Panc1 (cell line): ENCODE data around the gene SPCS2. TPM values are rescaled to one million over a fixed set of nuclear protein-coding genes. Genes with fewer than 3 reads are reported as not detected.

Experiments used
- ATAC-seq: fragments of 200-7000 bp; cut with Tn5 transposase; 2 replicates; pipeline ENCODE4 v1.9.1; 2020; ENCODE audit warnings: mild to moderate bottlenecking, moderate library complexity
- BruUV-seq: library from RNA; stranded (reverse); fragments of 400-500 nt; replicated peaks from 2 replicates; lab custom pipeline; 2021; lab: Mats Ljungman, UMichigan
- CTCF ChIA-PET: fragments of 300-600 bp; sonication (Branson Sonifier 250); formaldehyde crosslinking; loops from one replicate; lab custom pipeline; 2022; ENCODE audit warnings: antibody characterized with exemption; lab: Charles Lee
- POLR2A ChIA-PET: fragments of 300-600 bp; sonication (Branson Sonifier 250); formaldehyde crosslinking; loops from one replicate; lab custom pipeline; 2022; ENCODE audit warnings: antibody characterized with exemption; lab: Charles Lee
- DNase-seq: peaks from one replicate; pipeline ENCODE4 v3.0.0-alpha.2; 2010; ENCODE audit warnings: low read depth, low spot score
- H3K27ac ChIP-seq: 2 replicates; pipeline ENCODE4 v1.5.1; 2011; ENCODE audit warnings: mild to moderate bottlenecking, low read length, inconsistent platforms
- H3K27me3 ChIP-seq: fragments of 200-500 bp; sonication (Bioruptor generic); 2 replicates; pipeline ENCODE4 v1.6.0; 2014; ENCODE audit warnings: low read length, inconsistent platforms; ENCODE audit not compliant: control insufficient read depth, insufficient read depth
- H3K36me3 ChIP-seq: fragments of 200-500 bp; sonication (Bioruptor generic); 2 replicates; pipeline ENCODE4 v1.5.1; 2014; ENCODE audit warnings: inconsistent platforms, mild to moderate bottlenecking, low read length, moderate library complexity; ENCODE audit not compliant: control insufficient read depth, insufficient read depth
- H3K4me1 ChIP-seq: 2 replicates; pipeline ENCODE4 v1.5.1; 2011; ENCODE audit warnings: inconsistent platforms, mild to moderate bottlenecking, low read length, moderate library complexity; ENCODE audit not compliant: control insufficient read depth, insufficient read depth
- H3K4me3 ChIP-seq, 2 experiments: 2 replicates each; pipeline ENCODE4 v1.5.1; 2011 to 2012; ENCODE audit warnings: low read depth in 2 of 2, low read length in 2 of 2, mild to moderate bottlenecking in 2 of 2, inconsistent platforms in 1 of 2, moderate library complexity in 1 of 2
- H3K9me3 ChIP-seq: fragments of 200-500 bp; sonication (Bioruptor generic); 2 replicates; pipeline ENCODE4 v1.5.1; 2014; ENCODE audit warnings: low read depth, mild to moderate bottlenecking, inconsistent platforms, low read length, moderate library complexity; ENCODE audit not compliant: control insufficient read depth, insufficient read depth
- POLR2AphosphoS5 ChIP-seq: IDR thresholded peaks from 2 replicates; pipeline ENCODE4 v1.6.1; 2012; ENCODE audit warnings: mild to moderate bottlenecking, low read depth, low read length, moderate library complexity
- SIN3A ChIP-seq: IDR thresholded peaks from 2 replicates; pipeline ENCODE4 v1.6.1; 2012; ENCODE audit warnings: low read depth, mild to moderate bottlenecking, low read length, moderate library complexity, borderline replicate concordance; ENCODE audit not compliant: insufficient read depth
- TCF7L2 ChIP-seq: IDR thresholded peaks from 2 replicates; pipeline ENCODE4 v1.6.1; 2011; ENCODE audit warnings: mild to moderate bottlenecking, low read depth, low read length, inconsistent platforms
- in situ Hi-C: cut with HindIII; loops from 2 replicates; pipeline ENCODE4 v1.10.0; 2016; ENCODE audit warnings: low sequenced_read_pairs, low pct_unique_long_range_greater_than_20kb
- intact Hi-C: fragments of 100-400 bp; cut with micrococcal nuclease; formaldehyde crosslinking; loops from one replicate; pipeline ENCODE4 v1.10.0; 2022; ENCODE audit not compliant: unreplicated experiment
- total RNA-seq: library from RNA; stranded (reverse); gene quantifications from one replicate; pipeline ENCODE4 v1.2.1, GENCODE V29; 2021; ENCODE audit not compliant: unreplicated experiment
- TF ChIP-seq, protein P1 (sequence below), 2 experiments: IDR thresholded peaks; 2 replicates each; pipeline ENCODE4 v1.6.1; 2011 to 2012; ENCODE audit warnings: low read depth in 2 of 2, control low read depth in 1 of 2, low read length in 1 of 2, mild to moderate bottlenecking in 1 of 2, moderate library complexity in 1 of 2; ENCODE audit not compliant: insufficient read depth in 1 of 2
- TF ChIP-seq, protein P2 (sequence below): fragments of 450-650 bp; IDR thresholded peaks from 2 replicates; pipeline ENCODE4 v1.5.1; 2017; ENCODE audit warnings: mild to moderate bottlenecking

SPCS2 gene
- total RNA-seq, 1 experiment from 2014 or later, result 242 TPM

- ATAC-seq, result peak; percentile 81
- in situ Hi-C loops, result no loop called here
- Histone ChIP-seq H3K4me3 (no peak overlapping the region), H3K9me3 (no peaks in the 10 kb centered on the region), H3K36me3 (peaks cover 30% of the 10 kb centered on the region), H3K4me1 (no peaks in the 10 kb centered on the region), H3K27ac (no peak overlapping the region), H3K27me3 (no peaks in the 10 kb centered on the region)
- BruUV-seq, result no TSS peak
- ChIA-PET CTCF (no interaction called here), POLR2A (no interaction called here)
- TF ChIP-seq TCF7L2 (no peak), SIN3A (no peak), POLR2AphosphoS5 (no peak)
- TF ChIP-seq, protein P1, sequence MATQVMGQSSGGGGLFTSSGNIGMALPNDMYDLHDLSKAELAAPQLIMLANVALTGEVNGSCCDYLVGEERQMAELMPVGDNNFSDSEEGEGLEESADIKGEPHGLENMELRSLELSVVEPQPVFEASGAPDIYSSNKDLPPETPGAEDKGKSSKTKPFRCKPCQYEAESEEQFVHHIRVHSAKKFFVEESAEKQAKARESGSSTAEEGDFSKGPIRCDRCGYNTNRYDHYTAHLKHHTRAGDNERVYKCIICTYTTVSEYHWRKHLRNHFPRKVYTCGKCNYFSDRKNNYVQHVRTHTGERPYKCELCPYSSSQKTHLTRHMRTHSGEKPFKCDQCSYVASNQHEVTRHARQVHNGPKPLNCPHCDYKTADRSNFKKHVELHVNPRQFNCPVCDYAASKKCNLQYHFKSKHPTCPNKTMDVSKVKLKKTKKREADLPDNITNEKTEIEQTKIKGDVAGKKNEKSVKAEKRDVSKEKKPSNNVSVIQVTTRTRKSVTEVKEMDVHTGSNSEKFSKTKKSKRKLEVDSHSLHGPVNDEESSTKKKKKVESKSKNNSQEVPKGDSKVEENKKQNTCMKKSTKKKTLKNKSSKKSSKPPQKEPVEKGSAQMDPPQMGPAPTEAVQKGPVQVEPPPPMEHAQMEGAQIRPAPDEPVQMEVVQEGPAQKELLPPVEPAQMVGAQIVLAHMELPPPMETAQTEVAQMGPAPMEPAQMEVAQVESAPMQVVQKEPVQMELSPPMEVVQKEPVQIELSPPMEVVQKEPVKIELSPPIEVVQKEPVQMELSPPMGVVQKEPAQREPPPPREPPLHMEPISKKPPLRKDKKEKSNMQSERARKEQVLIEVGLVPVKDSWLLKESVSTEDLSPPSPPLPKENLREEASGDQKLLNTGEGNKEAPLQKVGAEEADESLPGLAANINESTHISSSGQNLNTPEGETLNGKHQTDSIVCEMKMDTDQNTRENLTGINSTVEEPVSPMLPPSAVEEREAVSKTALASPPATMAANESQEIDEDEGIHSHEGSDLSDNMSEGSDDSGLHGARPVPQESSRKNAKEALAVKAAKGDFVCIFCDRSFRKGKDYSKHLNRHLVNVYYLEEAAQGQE (IDR thresholded peaks at IDR 0.05; ENCODE audit: insufficient read depth in 1 of 2, low read depth in 2 of 2, low read length in 1 of 2), result no peak
- TF ChIP-seq, protein P2, sequence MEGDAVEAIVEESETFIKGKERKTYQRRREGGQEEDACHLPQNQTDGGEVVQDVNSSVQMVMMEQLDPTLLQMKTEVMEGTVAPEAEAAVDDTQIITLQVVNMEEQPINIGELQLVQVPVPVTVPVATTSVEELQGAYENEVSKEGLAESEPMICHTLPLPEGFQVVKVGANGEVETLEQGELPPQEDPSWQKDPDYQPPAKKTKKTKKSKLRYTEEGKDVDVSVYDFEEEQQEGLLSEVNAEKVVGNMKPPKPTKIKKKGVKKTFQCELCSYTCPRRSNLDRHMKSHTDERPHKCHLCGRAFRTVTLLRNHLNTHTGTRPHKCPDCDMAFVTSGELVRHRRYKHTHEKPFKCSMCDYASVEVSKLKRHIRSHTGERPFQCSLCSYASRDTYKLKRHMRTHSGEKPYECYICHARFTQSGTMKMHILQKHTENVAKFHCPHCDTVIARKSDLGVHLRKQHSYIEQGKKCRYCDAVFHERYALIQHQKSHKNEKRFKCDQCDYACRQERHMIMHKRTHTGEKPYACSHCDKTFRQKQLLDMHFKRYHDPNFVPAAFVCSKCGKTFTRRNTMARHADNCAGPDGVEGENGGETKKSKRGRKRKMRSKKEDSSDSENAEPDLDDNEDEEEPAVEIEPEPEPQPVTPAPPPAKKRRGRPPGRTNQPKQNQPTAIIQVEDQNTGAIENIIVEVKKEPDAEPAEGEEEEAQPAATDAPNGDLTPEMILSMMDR, result no peak
- intact Hi-C loops, result no loop called here
- DNase-seq, result peak; percentile 57
Measured at GRCh38 chr11:74966651-74967050, 17.6 kb downstream of the SPCS2 start.

- no peak overlapping the region for H3K27ac ChIP-seq
- H3K36me3 ChIP-seq, result peaks cover 27% of the 10 kb centered on the region
- no peak for DNase-seq
- BruUV-seq, result no TSS peak
- H3K27me3 ChIP-seq, result no peaks in the 10 kb centered on the region
- intact Hi-C loops, result no loop called here
- in situ Hi-C loops, result no loop called here
- ChIA-PET POLR2A (no interaction called here), CTCF (no interaction called here)
- TF ChIP-seq TCF7L2, result no peak
- TF ChIP-seq, protein P1 (IDR thresholded peaks at IDR 0.05; ENCODE audit: insufficient read depth in 1 of 2, low read depth in 2 of 2, low read length in 1 of 2), result no peak
- no peak for TF ChIP-seq POLR2AphosphoS5
- TF ChIP-seq, protein P2, result no peak
- no peak for TF ChIP-seq SIN3A
- ATAC-seq, result no peak
- no peaks in the 10 kb centered on the region for H3K9me3 ChIP-seq
- no peaks in the 10 kb centered on the region for H3K4me1 ChIP-seq
- no peak overlapping the region for H3K4me3 ChIP-seq
Measured at GRCh38 chr11:74970852-74971395, 21.9 kb downstream of the SPCS2 start.
